Loucy (cell line): Measurements from ENCODE around the gene FUOM.

Source experiments
- H2AFZ ChIP-seq: fragments of 200-600 bp; sonication (generic); 2 replicates; pipeline ENCODE4 v1.6.0; 2016; ENCODE audit warnings: antibody characterized with exemption, mild to moderate bottlenecking, low read length, moderate library complexity
- H3F3A ChIP-seq: fragments of 200-600 bp; 2 replicates; pipeline ENCODE4 v1.6.0; 2016; ENCODE audit warnings: antibody characterized with exemption, low read depth, mild to moderate bottlenecking
- H3K27me3 ChIP-seq: fragments of 200-600 bp; sonication (generic); 2 replicates; pipeline ENCODE4 v1.6.1; 2014; ENCODE audit warnings: low read length, mild to moderate bottlenecking; ENCODE audit not compliant: insufficient read depth, poor library complexity, severe bottlenecking
- H3K36me3 ChIP-seq: fragments of 200-600 bp; sonication (generic); 2 replicates; pipeline ENCODE4 v1.6.1; 2016; ENCODE audit warnings: low read length; ENCODE audit not compliant: insufficient read depth
- H3K4me1 ChIP-seq: fragments of 200-600 bp; sonication (generic); 2 replicates; pipeline ENCODE4 v1.5.1; 2014; ENCODE audit warnings: low read length, mild to moderate bottlenecking; ENCODE audit not compliant: insufficient read depth, poor library complexity, severe bottlenecking
- H3K4me2 ChIP-seq: fragments of 200-600 bp; sonication (generic); 2 replicates; pipeline ENCODE4 v1.6.0; 2014; ENCODE audit warnings: antibody characterized with exemption, low read length, low read depth, mild to moderate bottlenecking; ENCODE audit not compliant: poor library complexity, severe bottlenecking
- H3K4me3 ChIP-seq: fragments of 200-600 bp; sonication (generic); 2 replicates; pipeline ENCODE4 v1.5.1; 2014; ENCODE audit warnings: low read length, mild to moderate bottlenecking, mixed read lengths; ENCODE audit not compliant: poor library complexity, severe bottlenecking
- H3K79me2 ChIP-seq: fragments of 200-600 bp; sonication (generic); 2 replicates; pipeline ENCODE4 v1.6.1; 2014; ENCODE audit warnings: low read length; ENCODE audit not compliant: insufficient read depth
- H3K9ac ChIP-seq: fragments of 200-600 bp; sonication (generic); 2 replicates; pipeline ENCODE4 v1.6.0; 2014; ENCODE audit warnings: mild to moderate bottlenecking, low read depth, low read length, moderate library complexity; ENCODE audit not compliant: poor library complexity, severe bottlenecking
- H3K9me2 ChIP-seq: fragments of 200-600 bp; sonication (generic); replicated peaks from 2 replicates; pipeline ENCODE4 v1.6.1; 2016; ENCODE audit warnings: low read depth, low read length, mixed read lengths
- H3K9me3 ChIP-seq: fragments of 200-600 bp; sonication (generic); 2 replicates; pipeline ENCODE4 v1.6.1; 2014; ENCODE audit warnings: mild to moderate bottlenecking, antibody characterized with exemption, low read length, low read depth; ENCODE audit not compliant: insufficient read depth
- H4K20me1 ChIP-seq: fragments of 200-600 bp; sonication (generic); 2 replicates; pipeline ENCODE4 v1.6.0; 2014; ENCODE audit warnings: antibody characterized with exemption, low read length, mild to moderate bottlenecking; ENCODE audit not compliant: insufficient read depth, poor library complexity, severe bottlenecking
- CTCF ChIP-seq: fragments of 200-600 bp; sonication (generic); conservative IDR thresholded peaks from 2 replicates; pipeline ENCODE4 v1.5.1; 2014; ENCODE audit warnings: mild to moderate bottlenecking, antibody characterized with exemption, low read length
- EZH2phosphoT487 ChIP-seq: fragments of 200-600 bp; IDR thresholded peaks from 2 replicates; pipeline ENCODE4 v1.6.1; 2018; ENCODE audit warnings: antibody characterized with exemption, mild to moderate bottlenecking, moderate library complexity, borderline replicate concordance

FUOM gene

GRCh38 chr10:133310789-133311188 lies 47.0 kb downstream of the FUOM start:
- Histone ChIP-seq H3K79me2 (peaks cover 32% of the 10 kb centered on the region), H3K36me3 (no peaks in the 10 kb centered on the region), H3K4me3 (no peak overlapping the region), H3K9me2 (no peaks in the 10 kb centered on the region), H3K27me3 (no peaks in the 10 kb centered on the region), H4K20me1 (peaks cover 11% of the 10 kb centered on the region), H2AFZ (no peak overlapping the region), H3K9ac (no peak overlapping the region), H3F3A (no peaks in the 10 kb centered on the region; the same call in 1 of the 2 replicates), H3K4me2 (no peak overlapping the region), H3K4me1 (peaks cover 17% of the 10 kb centered on the region), H3K9me3 (no peaks in the 10 kb centered on the region)
- TF ChIP-seq CTCF (no peak), EZH2phosphoT487 (no peak)

DNA sequence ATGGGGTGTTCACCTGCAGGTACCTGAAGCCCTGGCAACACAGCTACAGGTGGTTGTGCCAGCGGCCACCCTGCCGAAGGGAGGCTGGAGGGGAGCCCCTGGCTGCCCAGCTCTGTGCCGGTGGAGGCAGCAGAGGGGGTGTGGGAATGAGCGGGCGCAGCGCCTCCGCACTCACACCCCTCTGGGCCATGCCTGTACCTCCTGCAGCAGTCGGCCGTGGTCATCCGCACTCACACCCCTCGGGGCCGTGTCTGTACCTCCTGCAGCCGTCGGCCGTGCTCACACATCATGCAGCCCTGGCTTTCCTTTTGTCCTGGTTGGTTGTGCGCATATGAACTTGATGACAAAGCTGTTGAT lies 47.4 kb downstream of the FUOM start:
- H3K36me3 ChIP-seq = no peaks in the 10 kb centered on the region
- peaks cover 11% of the 10 kb centered on the region for H4K20me1 ChIP-seq
- TF ChIP-seq CTCF (no peak), EZH2phosphoT487 (no peak)
- peaks cover 36% of the 10 kb centered on the region for H3K79me2 ChIP-seq
- no peak overlapping the region for H2AFZ ChIP-seq
- H3F3A ChIP-seq = no peaks in the 10 kb centered on the region; the same call in 1 of the 2 replicates
- H3K9ac ChIP-seq = no peak overlapping the region
- no peaks in the 10 kb centered on the region for H3K27me3 ChIP-seq
- no peaks in the 10 kb centered on the region for H3K9me3 ChIP-seq
- H3K4me3 ChIP-seq = no peak overlapping the region
- no peaks in the 10 kb centered on the region for H3K9me2 ChIP-seq
- H3K4me2 ChIP-seq = peak overlapping the region; percentile 54
- peaks cover 17% of the 10 kb centered on the region for H3K4me1 ChIP-seq

- Histone ChIP-seq H3K79me2 (peaks cover 39% of the 10 kb centered on the region), H3K4me2 (peak overlapping the region; percentile 54), H2AFZ (no peak overlapping the region), H3K9me2 (no peaks in the 10 kb centered on the region), H3K36me3 (no peaks in the 10 kb centered on the region), H3K9me3 (no peaks in the 10 kb centered on the region), H4K20me1 (peaks cover 11% of the 10 kb centered on the region), H3K4me3 (peak overlapping the region; percentile 96), H3K27me3 (no peaks in the 10 kb centered on the region), H3F3A (no peaks in the 10 kb centered on the region; the same call in 1 of the 2 replicates), H3K4me1 (peaks cover 17% of the 10 kb centered on the region), H3K9ac (no peak overlapping the region)
- TF ChIP-seq EZH2phosphoT487 (no peak), CTCF (no peak)
Measured at GRCh38 chr10:133309720-133310398, 48.0 kb downstream of the FUOM start.
